HepG2 (cell line): ENCODE measurements around the gene ABCG4. TPM values are rescaled to one million over a fixed set of nuclear protein-coding genes. Genes with fewer than 3 reads are reported as not detected.

Experiments
- ATAC-seq: fragments of 200-7000 bp; cut with Tn5 transposase; 3 replicates; pipeline ENCODE4 v1.9.1; 2020; ENCODE audit warnings: mild to moderate bottlenecking, moderate library complexity
- BruUV-seq: library from RNA; stranded (reverse); fragments of 400-500 nt; replicated peaks from 2 replicates; lab custom pipeline; 2021; lab: Mats Ljungman, UMichigan
- CTCF ChIA-PET: fragments of 300-600 bp; formaldehyde crosslinking; extraction: SDS; loops from one replicate; lab custom pipeline; 2021; ENCODE audit warnings: low total read pairs, inconsistent platforms, low intra/inter-chr PET ratio; lab: Yijun Ruan, JAX
- POLR2A ChIA-PET: fragments of 350-600 bp; sonication (Branson Sonifier 250); formaldehyde crosslinking; loops from one replicate; lab custom pipeline; 2020; ENCODE audit warnings: antibody characterized with exemption, inconsistent platforms; lab: Yijun Ruan, JAX
- DNase-seq: peaks from one replicate; pipeline ENCODE4 v3.0.0-alpha.2; 2015; ENCODE audit warnings: low spot score
- FAIRE-seq: peaks from 3 replicates; lab custom pipeline; 2011; peaks lifted over from hg19 to GRCh38; lab: Jason Lieb, UNC
- H2AFZ ChIP-seq: one replicate; pipeline ENCODE4 v1.6.1; 2011; ENCODE audit warnings: low read length, inconsistent platforms
- H3K27ac ChIP-seq: fragments of 300-600 bp; 3 replicates; pipeline ENCODE4 v1.8.0; 2011; ENCODE audit warnings: mixed run types, mild to moderate bottlenecking, mixed read lengths, low read length, inconsistent platforms; ENCODE audit not compliant: insufficient read depth; ENCODE audit errors: extremely low read length
- H3K27me3 ChIP-seq, 2 experiments: fragments of 200-600 bp in 1 of 2; 2 replicates in 1 of 2; 3 replicates in 1 of 2; pipeline versions ENCODE4 v1.6.0 to v1.8.0; 2011; ENCODE audit warnings: low read length in 2 of 2, mild to moderate bottlenecking in 2 of 2, moderate library complexity in 2 of 2, inconsistent platforms in 1 of 2; ENCODE audit not compliant: insufficient read depth in 2 of 2, control insufficient read depth in 1 of 2
- H3K36me3 ChIP-seq, 2 experiments: fragments of 200-600 bp in 1 of 2; replicated peaks in 1 of 2; 2 replicates in 1 of 2; 3 replicates in 1 of 2; pipeline versions ENCODE4 v1.5.1 to v1.8.0; 2011; ENCODE audit warnings: low read length in 2 of 2, inconsistent platforms in 1 of 2; ENCODE audit not compliant: insufficient read depth in 2 of 2, control insufficient read depth in 1 of 2
- H3K4me1 ChIP-seq: 2 replicates; pipeline ENCODE4 v1.5.1; 2012; ENCODE audit warnings: low read length, inconsistent platforms; ENCODE audit not compliant: insufficient read depth
- H3K4me2 ChIP-seq: 2 replicates; pipeline ENCODE4 v1.6.0; 2011; ENCODE audit warnings: low read depth, low read length, inconsistent platforms
- H3K4me3 ChIP-seq, 3 experiments: fragments of 200-600 bp in 1 of 3; sonication (generic), shearing (Covaris generic) in 1 of 3; replicated peaks in 1 of 3; 2 replicates each; pipeline ENCODE4 v1.5.1; 2011 to 2016; ENCODE audit warnings: low read length in 3 of 3, inconsistent platforms in 2 of 3, low read depth in 2 of 3, mild to moderate bottlenecking in 2 of 3, control low read depth in 1 of 3, mixed read lengths in 1 of 3; ENCODE audit not compliant: insufficient read depth in 1 of 3
- H3K79me2 ChIP-seq: one replicate; pipeline ENCODE4 v1.6.1; 2011; ENCODE audit warnings: low read length, inconsistent platforms; ENCODE audit not compliant: insufficient read depth
- H3K9ac ChIP-seq: 2 replicates; pipeline ENCODE4 v1.6.0; 2011; ENCODE audit warnings: mild to moderate bottlenecking, low read depth, low read length, inconsistent platforms; ENCODE audit not compliant: insufficient read depth
- H3K9me3 ChIP-seq: 2 replicates; pipeline ENCODE4 v1.5.1; 2012; ENCODE audit warnings: mild to moderate bottlenecking, low read length
- H4K20me1 ChIP-seq: 2 replicates; pipeline ENCODE4 v1.6.0; 2011; ENCODE audit warnings: inconsistent platforms, mild to moderate bottlenecking, low read length, moderate library complexity; ENCODE audit not compliant: insufficient read depth
- FOXA1 ChIP-seq, 2 experiments: fragments of 450-650 bp in 1 of 2; sonication (generic) in 1 of 2; formaldehyde crosslinking in 1 of 2; IDR thresholded peaks; 2 replicates each; pipeline versions ENCODE4 v1.4.0 to v1.6.1; 2016 to 2020; ENCODE audit warnings: missing genetic modification reagents in 1 of 2
- HES4 ChIP-seq: sonication (generic); formaldehyde crosslinking; IDR thresholded peaks from 2 replicates; pipeline ENCODE4 v1.9.0; 2021; ENCODE audit warnings: mild to moderate bottlenecking, missing genetic modification reagents, borderline replicate concordance
- HOXA3 ChIP-seq: sonication (generic); formaldehyde crosslinking; IDR thresholded peaks from 2 replicates; pipeline ENCODE4 v1.5.0; 2020; ENCODE audit warnings: missing genetic modification reagents
- KDM2A ChIP-seq: sonication (generic); formaldehyde crosslinking; IDR thresholded peaks from 2 replicates; pipeline ENCODE4 v1.4.0; 2020; ENCODE audit warnings: low read depth, missing genetic modification reagents, borderline replicate concordance
- KLF6 ChIP-seq: IDR thresholded peaks from 2 replicates; pipeline ENCODE4 v1.8.0; 2016; ENCODE audit warnings: missing biosample characterization, missing genetic modification reagents
- NAIF1 ChIP-seq: sonication (generic); formaldehyde crosslinking; IDR thresholded peaks from 2 replicates; pipeline ENCODE4 v1.5.0; 2020; ENCODE audit warnings: mild to moderate bottlenecking, missing genetic modification reagents, borderline replicate concordance
- NCOA2 ChIP-seq: sonication (generic); formaldehyde crosslinking; IDR thresholded peaks from 2 replicates; pipeline ENCODE4 v1.8.0; 2022; ENCODE audit warnings: inconsistent platforms
- PCBP1 ChIP-seq: fragments of 200-400 bp; formaldehyde crosslinking; IDR thresholded peaks from 2 replicates; pipeline ENCODE4 v1.6.1; 2017; ENCODE audit warnings: mild to moderate bottlenecking, low read depth, low read length, borderline replicate concordance
- RBM22 ChIP-seq: fragments of 200-400 bp; formaldehyde crosslinking; optimal IDR thresholded peaks from 2 replicates; pipeline ENCODE3; 2017; ENCODE audit warnings: mild to moderate bottlenecking, low read length, moderate library complexity
- SP2 ChIP-seq: sonication (generic); formaldehyde crosslinking; IDR thresholded peaks from 2 replicates; pipeline ENCODE4 v1.5.1; 2020; ENCODE audit warnings: mild to moderate bottlenecking, missing genetic modification reagents
- TBL1XR1 ChIP-seq: fragments of 150-350 bp; IDR thresholded peaks from 2 replicates; pipeline ENCODE4 v1.6.1; 2014; ENCODE audit warnings: borderline replicate concordance, low read length; ENCODE audit not compliant: partially characterized antibody
- ZNF713 ChIP-seq: sonication (generic); formaldehyde crosslinking; IDR thresholded peaks from 2 replicates; pipeline ENCODE4 v1.4.0; 2020; ENCODE audit warnings: mild to moderate bottlenecking, missing genetic modification reagents
- ZNF720 ChIP-seq: sonication (generic); formaldehyde crosslinking; IDR thresholded peaks from 2 replicates; pipeline ENCODE4 v1.4.0; 2020; ENCODE audit warnings: missing genetic modification reagents
- ZSCAN25 ChIP-seq: sonication (generic); formaldehyde crosslinking; IDR thresholded peaks from 2 replicates; pipeline ENCODE4 v1.8.0; 2022; ENCODE audit warnings: mild to moderate bottlenecking, missing genetic modification reagents
- WGBS: methylation state at CpG from one replicate; pipeline ENCODE4 v1.1.6; 2017; ENCODE audit warnings: low lambda C conversion rate; 5-methylcytosine and 5-hydroxymethylcytosine counted together
- in situ Hi-C: cut with HindIII; loops from 2 replicates; pipeline ENCODE4 v1.10.0; 2017; ENCODE audit warnings: low pct_unique_long_range_greater_than_20kb; ENCODE audit not compliant: extremely low pct_ligation_motif_present
- intact Hi-C: fragments of 100-400 bp; cut with micrococcal nuclease; formaldehyde crosslinking; loops from one replicate; pipeline ENCODE4 v1.10.0; 2022; ENCODE audit not compliant: unreplicated experiment
- polyA plus RNA-seq, 8 experiments: library from polyadenylated mRNA; depleted of rRNA in 3 of 8; stranded (reverse) in 7 of 8; unstranded in 1 of 8; fragments of >200 nt; fragmentation: Illumina TruSeq in 4 of 8; extraction: Trizol in 4 of 8; gene quantifications; 2 replicates each; pipeline versions ENCODE4 v1.2.1 to v1.2.3, GENCODE V29; 2011 to 2016; ENCODE audit warnings: low read depth in 4 of 8, missing spikeins in 1 of 8, mixed read lengths in 1 of 8; ENCODE audit not compliant: insufficient read depth in 1 of 8
- total RNA-seq, 5 experiments: library from RNA; depleted of rRNA; stranded (reverse); fragments of >200 nt; fragmentation: Illumina TruSeq; extraction: Trizol; gene quantifications; 2 replicates each; pipeline ENCODE4 v1.2.3, GENCODE V29; 2016; ENCODE audit warnings: low read depth in 1 of 5
- TF ChIP-seq, protein P1 (sequence below), 2 experiments: IDR thresholded peaks; 2 replicates each; pipeline ENCODE4 v1.6.1; 2011 to 2012; ENCODE audit warnings: low read length in 2 of 2, borderline replicate concordance in 1 of 2, low read depth in 1 of 2, mild to moderate bottlenecking in 1 of 2, moderate library complexity in 1 of 2
- TF ChIP-seq, protein P2 (sequence below): IDR thresholded peaks from 2 replicates; pipeline ENCODE4 v1.6.1; 2016; ENCODE audit warnings: low read depth, borderline replicate concordance

The ABCG4 gene
- total and polyA plus RNA-seq, 2 of the 13 experiments (the other 11 are each of a cell fraction or from before 2014, with no cell fraction given) = not detected

DNA sequence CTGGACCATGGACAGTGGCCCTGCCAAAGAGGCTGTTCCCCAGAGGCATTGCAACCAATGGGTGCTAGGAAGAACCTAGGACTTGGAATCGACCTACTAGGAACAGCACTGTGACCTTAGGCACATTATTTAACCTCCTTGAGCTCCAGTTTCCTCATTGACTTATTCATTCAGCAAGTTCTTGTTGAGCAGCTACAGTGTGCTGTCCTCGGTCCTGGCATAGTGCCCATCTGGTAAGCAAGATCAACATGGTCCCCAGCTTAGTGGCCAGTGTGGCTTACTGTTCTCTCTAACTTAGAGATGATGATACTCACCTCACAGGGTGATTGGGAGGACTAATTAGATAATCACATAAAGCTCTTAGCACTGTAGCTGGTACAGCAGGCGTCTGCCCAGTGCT, 8.2 kb downstream of the ABCG4 start:
- intact Hi-C loops (loop anchor here (2.0 kb wide), 1 partner anchor 54 kb away; no protein-coding TSS in a partner anchor), in situ Hi-C loops (no loop called here)
- no peak overlapping the region for H3K4me3 ChIP-seq
- H2AFZ ChIP-seq = no peak overlapping the region
- H3K9me3 ChIP-seq = no peaks in the 10 kb centered on the region
- BruUV-seq = no TSS peak
- no peak overlapping the region for H3K27ac ChIP-seq
- FAIRE-seq (no peak), DNase-seq (peak; percentile 33), ATAC-seq (peak; percentile 14; the same call in 1 of the 3 replicates)
- no peaks in the 10 kb centered on the region for H3K36me3 ChIP-seq
- ChIA-PET POLR2A (interaction anchor here (1.6 to 2.0 kb wide), 2 partner anchors 36 to 62 kb away, joined by 5 to 6 read pairs; partner anchors contain the start of gene HINFP), CTCF (interaction anchor here (1.8 kb wide), 1 partner anchor 61 kb away, joined by 3 read pairs; a partner anchor contains a TSS)
- no peak overlapping the region for H3K4me2 ChIP-seq
- H3K79me2 ChIP-seq = no peaks in the 10 kb centered on the region
- TF ChIP-seq ZNF720 (CRISPR knock-in tag) (no peak), KLF6 (CRISPR knock-in tag) (no peak), ZSCAN25 (CRISPR knock-in tag) (0 out of 2 replicates have a peak, but pooled peaks have one; percentile 47), TBL1XR1 (no peak), RBM22 (no peak), ZNF713 (no peak), PCBP1 (no peak), HES4 (CRISPR knock-in tag) (no peak), SP2 (no peak), NCOA2 (no peak), KDM2A (CRISPR knock-in tag) (no peak), FOXA1 (IDR thresholded peaks at IDR 0.05) (no peak), FOXA1 (CRISPR knock-in tag; IDR thresholded peaks at IDR 0.05) (0 out of 2 replicates have a peak, but pooled peaks have one; percentile 42), NAIF1 (CRISPR knock-in tag) (no peak), HOXA3 (CRISPR knock-in tag) (no peak)
- TF ChIP-seq, protein P1, sequence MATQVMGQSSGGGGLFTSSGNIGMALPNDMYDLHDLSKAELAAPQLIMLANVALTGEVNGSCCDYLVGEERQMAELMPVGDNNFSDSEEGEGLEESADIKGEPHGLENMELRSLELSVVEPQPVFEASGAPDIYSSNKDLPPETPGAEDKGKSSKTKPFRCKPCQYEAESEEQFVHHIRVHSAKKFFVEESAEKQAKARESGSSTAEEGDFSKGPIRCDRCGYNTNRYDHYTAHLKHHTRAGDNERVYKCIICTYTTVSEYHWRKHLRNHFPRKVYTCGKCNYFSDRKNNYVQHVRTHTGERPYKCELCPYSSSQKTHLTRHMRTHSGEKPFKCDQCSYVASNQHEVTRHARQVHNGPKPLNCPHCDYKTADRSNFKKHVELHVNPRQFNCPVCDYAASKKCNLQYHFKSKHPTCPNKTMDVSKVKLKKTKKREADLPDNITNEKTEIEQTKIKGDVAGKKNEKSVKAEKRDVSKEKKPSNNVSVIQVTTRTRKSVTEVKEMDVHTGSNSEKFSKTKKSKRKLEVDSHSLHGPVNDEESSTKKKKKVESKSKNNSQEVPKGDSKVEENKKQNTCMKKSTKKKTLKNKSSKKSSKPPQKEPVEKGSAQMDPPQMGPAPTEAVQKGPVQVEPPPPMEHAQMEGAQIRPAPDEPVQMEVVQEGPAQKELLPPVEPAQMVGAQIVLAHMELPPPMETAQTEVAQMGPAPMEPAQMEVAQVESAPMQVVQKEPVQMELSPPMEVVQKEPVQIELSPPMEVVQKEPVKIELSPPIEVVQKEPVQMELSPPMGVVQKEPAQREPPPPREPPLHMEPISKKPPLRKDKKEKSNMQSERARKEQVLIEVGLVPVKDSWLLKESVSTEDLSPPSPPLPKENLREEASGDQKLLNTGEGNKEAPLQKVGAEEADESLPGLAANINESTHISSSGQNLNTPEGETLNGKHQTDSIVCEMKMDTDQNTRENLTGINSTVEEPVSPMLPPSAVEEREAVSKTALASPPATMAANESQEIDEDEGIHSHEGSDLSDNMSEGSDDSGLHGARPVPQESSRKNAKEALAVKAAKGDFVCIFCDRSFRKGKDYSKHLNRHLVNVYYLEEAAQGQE (IDR thresholded peaks at IDR 0.05; ENCODE audit: borderline replicate concordance in 1 of 2, low read depth in 1 of 2, low read length in 2 of 2) = peak in 1 of 2 experiments; percentile 38; a peak in 1 of 4 replicates
- TF ChIP-seq, protein P2, sequence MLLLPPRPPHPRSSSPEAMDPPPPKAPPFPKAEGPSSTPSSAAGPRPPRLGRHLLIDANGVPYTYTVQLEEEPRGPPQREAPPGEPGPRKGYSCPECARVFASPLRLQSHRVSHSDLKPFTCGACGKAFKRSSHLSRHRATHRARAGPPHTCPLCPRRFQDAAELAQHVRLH = no peak
- no peak overlapping the region for H3K9ac ChIP-seq
- no peaks in the 10 kb centered on the region for H4K20me1 ChIP-seq
- H3K4me1 ChIP-seq = 0 out of 2 replicates have a peak, but pooled peaks cover 4% of the 10 kb centered on the region
- WGBS = 50% methylated on average over 1 of the region's 3 CpGs
- H3K27me3 ChIP-seq = peaks cover 20 to 70% of the 10 kb centered on the region in 2 experiments
